ENCODE results near the gene SYNDIG1L.
A peak's percentile ranks its signal among the peaks of the same experiment; 100 is the strongest.

The SYNDIG1L gene

GRCh38 chr14:74426202-74426582 lies at the start of gene SYNDIG1L:
Gene SYNDIG1L, minus strand, starts transcription at chr14:74426210. Its CDS starts 16,466 bp downstream, at chr14:74409744.
- no peak within 1 kb of the TSS for H3K4me3 ChIP-seq (ENCODE audit: low read length)
- no peak for DNase-seq (ENCODE audit: low read depth)
- TF ChIP-seq CTCF (conservative IDR thresholded peaks at IDR 0.05; ENCODE audit: low read length): no peak

DNA sequence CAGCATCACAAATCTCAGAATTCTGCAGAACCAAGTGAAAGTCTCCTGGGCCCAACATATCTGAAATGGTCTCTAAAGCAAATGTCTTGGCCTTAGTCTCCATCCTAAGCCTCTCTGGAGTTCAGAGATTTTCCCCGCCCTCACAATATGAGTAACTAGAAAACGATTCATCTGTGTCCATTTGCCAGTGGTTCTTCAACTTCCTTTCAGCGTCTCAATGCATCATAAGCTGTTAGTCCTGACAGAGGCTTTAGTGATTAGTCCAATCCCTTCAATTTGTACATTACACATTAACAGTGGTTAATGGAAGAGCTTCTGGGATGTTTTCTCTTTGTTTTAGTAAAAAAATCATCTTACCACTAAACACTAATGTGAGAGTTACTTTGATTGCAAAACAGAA lies 49.7 kb upstream of the SYNDIG1L start:
- H3K4me3 ChIP-seq (ENCODE audit: low read length): no peak overlapping the region
- TF ChIP-seq CTCF (conservative IDR thresholded peaks at IDR 0.05; ENCODE audit: low read length): no peak
- peak; percentile 79 for DNase-seq (ENCODE audit: low read depth)

- H3K4me3 ChIP-seq (ENCODE audit: low read length): no peak overlapping the region
- peak; percentile 54 for DNase-seq (ENCODE audit: low read depth)
- no peak for TF ChIP-seq CTCF (conservative IDR thresholded peaks at IDR 0.05; ENCODE audit: low read length)
These were observed 48.4 kb upstream of the SYNDIG1L start for GRCh38 chr14:74474376-74474775.

DNA sequence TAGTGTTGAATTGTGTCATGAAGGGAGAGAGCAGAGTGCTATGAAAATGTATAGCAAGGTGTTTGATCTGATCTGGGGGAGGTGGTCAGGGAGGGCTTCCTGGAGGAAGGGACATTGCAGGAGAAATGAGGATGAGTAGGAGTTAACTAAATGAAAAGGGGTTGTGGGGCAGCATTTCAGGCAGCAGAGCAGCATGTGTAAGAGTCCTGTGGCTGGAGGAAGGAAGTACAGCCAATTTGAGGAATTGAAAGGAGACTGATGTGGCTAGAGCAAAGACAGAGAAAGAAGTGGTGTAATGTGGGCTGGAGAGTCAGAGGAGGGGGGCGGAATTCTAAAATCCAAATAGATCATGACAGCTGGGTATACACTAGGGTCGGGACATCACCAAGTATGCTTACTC lies 46.6 kb upstream of the SYNDIG1L start:
- no peak for DNase-seq (ENCODE audit: low read depth)
- H3K4me3 ChIP-seq (ENCODE audit: low read length): no peak overlapping the region
- no peak for TF ChIP-seq CTCF (conservative IDR thresholded peaks at IDR 0.05; ENCODE audit: low read length)

DNA sequence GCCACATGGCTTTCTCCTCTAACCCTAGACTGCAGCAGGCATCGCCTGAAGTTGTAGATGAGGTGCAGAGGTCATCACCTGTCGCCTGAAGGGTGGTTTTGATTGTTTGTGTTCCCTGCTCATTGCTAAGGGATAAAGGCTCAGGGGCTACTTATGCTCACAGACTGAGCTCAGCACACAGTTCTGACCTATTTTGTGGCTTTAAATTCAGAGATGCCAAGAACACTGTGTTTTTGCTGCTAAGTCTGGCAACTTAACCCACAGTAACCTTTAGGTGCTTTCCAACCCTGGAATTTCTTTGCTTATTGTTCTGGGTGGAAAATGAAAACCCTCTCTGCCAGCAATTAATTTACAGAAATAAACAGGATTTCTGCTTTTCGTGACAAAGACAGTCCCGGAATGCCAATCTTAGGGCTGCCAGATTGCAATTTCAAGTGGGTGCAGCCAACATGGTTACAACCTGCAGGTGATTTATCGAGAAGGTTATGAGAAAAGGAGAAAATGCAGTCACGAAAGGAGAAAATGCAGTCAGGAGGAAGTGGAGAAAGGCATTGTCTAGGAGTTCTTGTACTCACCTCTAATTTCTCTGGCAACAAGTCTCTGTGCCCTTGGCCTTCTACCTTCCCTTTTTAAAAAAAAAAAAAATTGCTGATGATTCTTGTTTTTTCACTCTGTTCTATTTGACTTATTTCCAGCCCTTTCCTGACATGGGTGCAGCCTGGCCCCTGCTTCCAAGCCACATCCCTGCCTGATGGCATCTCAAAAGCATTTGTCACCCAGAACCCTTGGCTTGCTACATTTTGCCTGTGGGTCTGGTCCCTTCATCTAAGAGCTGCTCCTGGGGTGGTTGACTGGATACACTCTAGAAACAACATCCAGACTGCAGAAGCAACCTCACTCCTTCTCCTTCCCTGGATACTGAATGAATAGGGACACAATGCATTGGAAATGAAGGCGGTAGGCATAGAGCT lies 43.8 kb upstream of the SYNDIG1L start:
- DNase-seq (ENCODE audit: low read depth): no peak
- no peak overlapping the region for H3K4me3 ChIP-seq (ENCODE audit: low read length)
- TF ChIP-seq CTCF (conservative IDR thresholded peaks at IDR 0.05; ENCODE audit: low read length): no peak

DNA sequence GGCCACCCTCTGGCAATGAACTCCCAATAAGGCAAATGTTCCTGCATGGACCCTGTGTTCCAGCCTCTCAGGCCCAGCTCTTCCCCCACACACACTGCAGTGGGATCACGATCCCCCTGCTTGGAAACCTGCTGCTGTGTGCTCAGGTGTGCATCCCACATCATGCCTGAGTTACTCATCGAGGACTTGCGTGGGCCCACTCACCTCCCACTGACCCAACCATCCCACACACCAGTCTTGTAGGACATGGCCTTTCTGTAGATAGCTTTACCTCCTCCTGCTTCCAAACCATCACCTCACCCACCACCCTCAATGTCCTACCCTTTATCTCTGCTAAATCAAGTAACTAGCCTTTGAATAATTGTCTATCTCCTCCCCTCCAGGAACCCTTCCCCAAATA lies 42.5 kb upstream of the SYNDIG1L start:
- no peak overlapping the region for H3K4me3 ChIP-seq (ENCODE audit: low read length)
- no peak for DNase-seq (ENCODE audit: low read depth)
- TF ChIP-seq CTCF (conservative IDR thresholded peaks at IDR 0.05; ENCODE audit: low read length): no peak

DNA sequence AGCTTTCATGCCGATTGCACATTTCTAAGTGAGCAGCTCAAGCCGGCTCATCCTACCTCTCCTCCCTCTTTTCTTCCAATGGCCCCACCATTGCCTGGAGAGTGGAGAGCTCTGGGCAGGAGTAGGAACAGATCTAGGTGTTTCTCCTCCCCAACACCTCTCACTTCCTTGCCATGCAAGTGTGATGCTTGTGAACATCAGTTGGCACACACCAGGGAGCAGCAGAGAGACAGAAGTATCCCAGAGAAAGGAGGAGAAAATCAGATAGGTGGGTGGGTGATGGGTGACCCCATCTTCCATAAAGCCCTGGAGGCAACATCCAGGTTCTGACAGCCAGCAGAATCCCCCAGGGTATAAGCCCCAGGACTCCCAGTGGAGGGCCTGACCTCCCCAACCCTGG lies 39.3 kb upstream of the SYNDIG1L start:
- DNase-seq (ENCODE audit: low read depth): no peak
- H3K4me3 ChIP-seq (ENCODE audit: low read length): no peak overlapping the region
- TF ChIP-seq CTCF (conservative IDR thresholded peaks at IDR 0.05; ENCODE audit: low read length): no peak
